HEK293T (cell line): Measurements from ENCODE around the gene POLR3GL.

Experiments used
- CTCF ChIA-PET: fragments of 350-600 bp; formaldehyde crosslinking; extraction: SDS; loops from one replicate; lab custom pipeline; 2021; ENCODE audit warnings: antibody characterized with exemption, inconsistent platforms; lab: Yijun Ruan, JAX
- POLR2A ChIA-PET: fragments of 350-600 bp; formaldehyde crosslinking; extraction: SDS; loops from one replicate; lab custom pipeline; 2020; ENCODE audit warnings: antibody characterized with exemption, inconsistent platforms; lab: Yijun Ruan, JAX
- DNase-seq: peaks from one replicate; pipeline ENCODE4 v3.0.0; 2012; ENCODE audit warnings: mixed read lengths; ENCODE audit errors: extremely low spot score
- ARNT ChIP-seq: fragments of 450-650 bp; IDR thresholded peaks from 2 replicates; pipeline ENCODE4 v1.6.1; 2017; ENCODE audit warnings: mild to moderate bottlenecking
- BHLHE40 ChIP-seq: fragments of 450-650 bp; IDR thresholded peaks from 2 replicates; pipeline ENCODE4 v1.6.1; 2016; ENCODE audit warnings: mild to moderate bottlenecking, moderate library complexity, borderline replicate concordance
- CTBP1 ChIP-seq: fragments of 450-650 bp; IDR thresholded peaks from 2 replicates; pipeline ENCODE4 v1.6.1; 2016; ENCODE audit warnings: borderline replicate concordance
- ELF4 ChIP-seq: fragments of 450-650 bp; IDR thresholded peaks from 2 replicates; pipeline ENCODE4 v1.6.1; 2017; ENCODE audit warnings: antibody characterized with exemption
- FOXA1 ChIP-seq: fragments of 450-650 bp; IDR thresholded peaks from 2 replicates; pipeline ENCODE4 v1.6.1; 2016; ENCODE audit warnings: mild to moderate bottlenecking
- FOXK2 ChIP-seq: fragments of 450-650 bp; IDR thresholded peaks from 2 replicates; pipeline ENCODE4 v1.6.1; 2016; ENCODE audit warnings: mild to moderate bottlenecking
- FOXM1 ChIP-seq: fragments of 450-650 bp; IDR thresholded peaks from 2 replicates; pipeline ENCODE4 v1.6.1; 2017; ENCODE audit warnings: mild to moderate bottlenecking, borderline replicate concordance
- HDGF ChIP-seq: fragments of 450-650 bp; IDR thresholded peaks from 2 replicates; pipeline ENCODE4 v1.6.1; 2017; ENCODE audit warnings: antibody characterized with exemption, borderline replicate concordance
- L3MBTL2 ChIP-seq: fragments of 450-650 bp; conservative IDR thresholded peaks from 2 replicates; pipeline ENCODE4 v1.6.1; 2016; ENCODE audit warnings: mild to moderate bottlenecking
- LEF1 ChIP-seq: fragments of 450-650 bp; IDR thresholded peaks from 2 replicates; pipeline ENCODE4 v1.6.1; 2017; ENCODE audit warnings: mild to moderate bottlenecking, borderline replicate concordance
- NFRKB ChIP-seq: fragments of 450-650 bp; IDR thresholded peaks from 2 replicates; pipeline ENCODE4 v1.6.1; 2016; ENCODE audit warnings: mild to moderate bottlenecking, moderate library complexity
- SP1 ChIP-seq: fragments of 450-650 bp; IDR thresholded peaks from 2 replicates; pipeline ENCODE4 v1.6.1; 2017
- SUZ12 ChIP-seq: fragments of 450-650 bp; IDR thresholded peaks from 2 replicates; pipeline ENCODE4 v1.6.1; 2016; ENCODE audit warnings: mild to moderate bottlenecking
- TARDBP ChIP-seq: fragments of 450-650 bp; IDR thresholded peaks from 2 replicates; pipeline ENCODE4 v1.6.1; 2016
- ZNF384 ChIP-seq: fragments of 450-650 bp; IDR thresholded peaks from 2 replicates; pipeline ENCODE4 v1.6.1; 2016
- TF ChIP-seq, protein P1 (sequence below): fragments of 450-650 bp; IDR thresholded peaks from 2 replicates; pipeline ENCODE4 v1.6.1; 2016

POLR3GL gene

DNA sequence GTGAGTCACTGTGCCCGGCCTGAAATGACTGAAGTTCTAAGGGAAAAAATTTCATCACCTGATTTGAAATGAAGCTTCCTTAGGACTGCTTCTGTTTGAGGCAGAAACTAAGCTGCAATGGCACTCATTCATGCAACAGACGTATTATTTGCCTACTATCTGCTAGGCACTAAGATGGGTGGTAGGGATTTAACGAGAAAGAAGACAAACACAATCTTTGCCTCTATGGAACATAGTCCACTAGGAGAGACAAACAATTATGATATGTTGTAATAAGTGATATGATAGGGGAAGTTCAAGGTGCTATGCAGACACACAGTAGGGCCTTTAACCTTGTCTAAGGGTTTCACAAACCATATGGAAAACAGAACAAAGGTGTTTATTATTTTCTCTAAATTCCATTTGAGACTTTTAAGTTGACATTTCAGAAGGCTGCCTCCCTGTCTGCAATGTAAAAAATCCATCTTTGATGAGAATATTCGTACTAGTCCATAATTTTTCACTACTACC is 18.0 kb upstream of the POLR3GL start:
- TF ChIP-seq SP1 (no peak), TARDBP (no peak), CTBP1 (no peak), FOXK2 (no peak), HDGF (no peak)
- DNase-seq = no peak
- ChIA-PET POLR2A (no interaction called here), CTCF (no interaction called here)

DNA sequence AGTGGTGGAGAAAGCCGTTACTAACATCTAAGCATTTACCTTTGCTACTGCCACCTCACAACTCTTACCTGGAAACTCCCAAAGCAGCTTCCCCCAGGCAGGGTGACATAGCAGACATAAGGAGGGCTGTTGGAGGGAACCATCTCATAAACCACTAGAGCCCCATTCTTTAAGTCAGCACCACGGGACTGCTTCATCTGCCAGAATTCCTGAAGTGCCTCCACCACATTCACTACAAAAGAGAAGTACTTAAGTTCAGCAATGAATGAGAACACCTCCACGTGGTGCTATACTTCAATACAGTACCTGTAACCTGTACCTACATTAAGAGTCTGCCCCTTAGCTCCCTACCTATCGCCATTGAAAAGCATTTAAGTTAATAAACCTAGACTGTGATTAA is 16.9 kb upstream of the POLR3GL start:
- no peak for DNase-seq
- CTCF ChIA-PET = no interaction called here
- TF ChIP-seq FOXM1 (no peak), LEF1 (no peak), FOXA1 (no peak), FOXK2 (no peak), HDGF (no peak), BHLHE40 (no peak), ARNT (no peak), TARDBP (no peak), SP1 (no peak), CTBP1 (no peak), ELF4 (no peak), ZNF384 (no peak), L3MBTL2 (no peak), NFRKB (no peak), SUZ12 (no peak)
- TF ChIP-seq, protein P1, sequence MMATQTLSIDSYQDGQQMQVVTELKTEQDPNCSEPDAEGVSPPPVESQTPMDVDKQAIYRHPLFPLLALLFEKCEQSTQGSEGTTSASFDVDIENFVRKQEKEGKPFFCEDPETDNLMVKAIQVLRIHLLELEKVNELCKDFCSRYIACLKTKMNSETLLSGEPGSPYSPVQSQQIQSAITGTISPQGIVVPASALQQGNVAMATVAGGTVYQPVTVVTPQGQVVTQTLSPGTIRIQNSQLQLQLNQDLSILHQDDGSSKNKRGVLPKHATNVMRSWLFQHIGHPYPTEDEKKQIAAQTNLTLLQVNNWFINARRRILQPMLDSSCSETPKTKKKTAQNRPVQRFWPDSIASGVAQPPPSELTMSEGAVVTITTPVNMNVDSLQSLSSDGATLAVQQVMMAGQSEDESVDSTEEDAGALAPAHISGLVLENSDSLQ = no peak
- POLR2A ChIA-PET = interaction anchor here (1.7 kb wide), 1 partner anchor 10 kb away, joined by 6 read pairs; the partner anchor contains the start of gene LIX1L

GRCh38 chr1:145949219-145949618 is 15.3 kb upstream of the POLR3GL start:
- DNase-seq = no peak
- CTCF ChIA-PET = no interaction called here
- TF ChIP-seq FOXK2 (no peak), LEF1 (no peak), L3MBTL2 (no peak), NFRKB (no peak), SP1 (no peak), SUZ12 (no peak), FOXM1 (no peak), FOXA1 (no peak), HDGF (no peak), TARDBP (no peak), ARNT (no peak), CTBP1 (no peak)
- TF ChIP-seq, protein P1 = no peak
- POLR2A ChIA-PET = interaction anchor here (0.9 to 1.7 kb wide), 2 partner anchors 8 to 22 kb away, joined by 3 to 6 read pairs; partner anchors contain the start of genes LIX1L and RBM8A

DNA sequence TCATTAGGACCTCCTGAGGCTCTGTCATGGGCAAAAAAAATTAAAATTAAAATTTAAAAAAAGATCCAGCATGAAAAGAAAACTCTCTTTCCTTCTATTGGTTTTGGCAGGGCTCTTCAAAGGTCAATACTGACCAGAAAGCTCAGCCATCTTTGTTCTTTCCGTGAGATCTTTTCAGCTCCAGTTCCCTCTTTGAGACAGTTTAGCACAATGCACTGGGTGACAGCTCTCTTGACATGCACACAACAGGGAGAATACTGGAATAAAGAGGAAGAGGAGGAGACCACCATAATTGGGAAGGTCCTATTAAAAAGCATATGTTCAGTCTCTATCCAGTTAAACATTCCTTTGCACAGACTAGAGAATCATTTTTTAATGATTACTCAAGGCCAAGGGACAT is 13.0 kb upstream of the POLR3GL start:
- ChIA-PET CTCF (no interaction called here), POLR2A (interaction anchor here (1.0 to 1.8 kb wide), 2 partner anchors 13 to 24 kb away, joined by 4 to 5 read pairs; partner anchors contain the start of genes ANKRD34A, POLR3GL and RBM8A)
- no peak for TF ChIP-seq NFRKB
- TF ChIP-seq TARDBP = no peak
- TF ChIP-seq CTBP1 = no peak
- TF ChIP-seq FOXK2 = no peak
- TF ChIP-seq ZNF384 = no peak
- no peak for TF ChIP-seq FOXM1
- no peak for TF ChIP-seq ARNT
- no peak for TF ChIP-seq LEF1
- TF ChIP-seq HDGF = no peak
- no peak for TF ChIP-seq L3MBTL2

GRCh38 chr1:145952903-145953302 is 11.6 kb upstream of the POLR3GL start:
- CTCF ChIA-PET = no interaction called here
- TF ChIP-seq ZNF384 (no peak), CTBP1 (no peak)
- no peak for DNase-seq
- POLR2A ChIA-PET = interaction anchor here (1.8 kb wide), 1 partner anchor 12 kb away, joined by 4 read pairs; the partner anchor contains the start of genes ANKRD34A and POLR3GL

More for the DNA sequence above, 13.0 kb upstream of the POLR3GL start:
- no peak for DNase-seq

DNA sequence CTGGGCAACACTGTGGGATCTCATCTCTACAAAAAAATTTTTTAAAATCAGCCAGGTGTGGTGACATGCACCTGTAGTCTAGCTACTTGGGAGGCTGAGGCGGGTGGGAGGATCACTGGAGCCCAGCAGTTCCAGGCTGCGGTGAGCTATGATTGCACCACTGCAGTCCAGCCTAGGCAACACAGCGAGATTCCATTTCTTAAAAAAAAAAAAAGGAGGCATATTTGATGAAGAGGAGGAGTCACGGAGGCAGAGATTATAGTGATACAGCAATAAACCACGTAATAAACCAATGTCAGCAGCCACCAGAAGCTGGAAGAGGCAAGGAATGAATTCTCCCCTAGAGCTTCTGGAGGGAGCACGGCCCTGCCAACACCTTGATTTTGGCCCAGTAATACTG is 10.6 kb upstream of the POLR3GL start:
- CTCF ChIA-PET = interaction anchor here (2.0 kb wide), 1 partner anchor 54 kb away, joined by 4 read pairs; no protein-coding TSS in a partner anchor
- no peak for DNase-seq
- no peak for TF ChIP-seq LEF1
- TF ChIP-seq BHLHE40 = no peak
- no peak for TF ChIP-seq CTBP1
- no peak for TF ChIP-seq HDGF
- TF ChIP-seq FOXA1 = no peak
- no peak for TF ChIP-seq TARDBP
- TF ChIP-seq ARNT = no peak
- no peak for TF ChIP-seq SP1
- no peak for TF ChIP-seq FOXM1
- TF ChIP-seq, protein P1 = no peak
- TF ChIP-seq SUZ12 = no peak
- TF ChIP-seq NFRKB = no peak
- TF ChIP-seq ZNF384 = no peak
- TF ChIP-seq FOXK2 = no peak
- no peak for TF ChIP-seq L3MBTL2
- no peak for TF ChIP-seq ELF4
- POLR2A ChIA-PET = interaction anchor here (0.7 to 6.1 kb wide), 2 partner anchors 11 to 26 kb away, joined by 3 to 90 read pairs; partner anchors contain the start of gene RBM8A
